ENCODE data around the gene NRG3. TPM values are rescaled to one million over a fixed set of nuclear protein-coding genes. Genes with fewer than 3 reads are reported as not detected.

The NRG3 gene
- total RNA-seq, 4 donors from 2014 or later, result under 0.01 to 0.65 (median 0.17) TPM

DNA sequence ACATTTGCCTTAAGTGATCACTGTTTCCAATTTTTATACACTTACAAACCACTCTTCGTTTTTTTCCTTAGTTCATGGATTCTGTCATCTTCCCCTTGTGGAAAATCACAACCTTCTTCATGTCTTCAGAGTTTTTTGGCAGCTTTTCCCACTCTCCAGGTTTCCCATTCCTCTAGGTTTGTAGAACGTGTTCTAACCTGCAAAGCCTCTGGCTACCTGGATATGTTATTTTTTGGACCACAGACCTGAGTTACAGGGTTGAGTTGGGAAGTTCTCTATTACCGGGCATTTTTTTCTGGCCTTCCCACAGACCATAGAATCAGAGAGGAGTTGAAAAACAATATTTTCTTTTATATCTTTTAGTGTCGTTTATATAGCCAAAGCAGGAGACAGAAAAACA lies 30.2 kb downstream of the NRG3 start:
- peak; percentile 29 for DNase-seq (ENCODE audit: extremely low spot score)
- intact Hi-C loops (cut with DNase I), result no loop called here
- no peaks in the 10 kb centered on the region for H3K36me3 ChIP-seq

GRCh38 chr10:81909453-81909852 lies 34.5 kb downstream of the NRG3 start:
- intact Hi-C loops (cut with DNase I), result no loop called here
- WGBS, result 98% methylated on average over 2 of the region's 2 CpGs
- Histone ChIP-seq H3K4me1 (no peaks in the 10 kb centered on the region), H3K4me3 (no peak overlapping the region), H3K9me3 (no peaks in the 10 kb centered on the region), H3K27me3 (no peaks in the 10 kb centered on the region), H3K36me3 (no peaks in the 10 kb centered on the region), H3K27ac (replicated peaks in 1 of 4) (no peak overlapping the region)
- TF ChIP-seq POLR2A (IDR thresholded peaks at IDR 0.05; ENCODE audit: low read depth) (no peak), EP300 (IDR thresholded peaks at IDR 0.05) (no peak), POLR2AphosphoS5 (IDR thresholded peaks at IDR 0.05) (no peak), CTCF (IDR thresholded peaks at IDR 0.05) (no peak)
- peak; percentile 77 for DNase-seq (ENCODE audit: extremely low spot score)

More for the DNA sequence above, 30.2 kb downstream of the NRG3 start:
- TF ChIP-seq POLR2AphosphoS5 (IDR thresholded peaks at IDR 0.05) (no peak), POLR2A (IDR thresholded peaks at IDR 0.05; ENCODE audit: low read depth) (no peak), EP300 (IDR thresholded peaks at IDR 0.05) (no peak), CTCF (IDR thresholded peaks at IDR 0.05) (no peak)
- Histone ChIP-seq H3K27ac (replicated peaks in 1 of 4) (no peak overlapping the region), H3K27me3 (peaks cover 0 to 4% (median 0%) of the 10 kb centered on the region in 4 donors), H3K9me3 (no peaks in the 10 kb centered on the region), H3K4me3 (no peak overlapping the region), H3K4me1 (no peaks in the 10 kb centered on the region)
- 84% methylated on average over 4 of the region's 4 CpGs for WGBS

GRCh38 chr10:81911328-81911727 lies 36.3 kb downstream of the NRG3 start:
- TF ChIP-seq EP300 (IDR thresholded peaks at IDR 0.05) (no peak), POLR2A (IDR thresholded peaks at IDR 0.05; ENCODE audit: low read depth) (no peak), CTCF (IDR thresholded peaks at IDR 0.05) (no peak), POLR2AphosphoS5 (IDR thresholded peaks at IDR 0.05) (no peak)
- Histone ChIP-seq H3K9me3 (no peaks in the 10 kb centered on the region), H3K36me3 (no peaks in the 10 kb centered on the region), H3K4me3 (no peak overlapping the region), H3K4me1 (no peaks in the 10 kb centered on the region), H3K27me3 (no peaks in the 10 kb centered on the region), H3K27ac (replicated peaks in 1 of 4) (no peak overlapping the region)
- DNase-seq (ENCODE audit: extremely low spot score), result peak; percentile 74
- intact Hi-C loops (cut with DNase I), result no loop called here
- WGBS, result 78% methylated on average over 3 of the region's 3 CpGs

DNA sequence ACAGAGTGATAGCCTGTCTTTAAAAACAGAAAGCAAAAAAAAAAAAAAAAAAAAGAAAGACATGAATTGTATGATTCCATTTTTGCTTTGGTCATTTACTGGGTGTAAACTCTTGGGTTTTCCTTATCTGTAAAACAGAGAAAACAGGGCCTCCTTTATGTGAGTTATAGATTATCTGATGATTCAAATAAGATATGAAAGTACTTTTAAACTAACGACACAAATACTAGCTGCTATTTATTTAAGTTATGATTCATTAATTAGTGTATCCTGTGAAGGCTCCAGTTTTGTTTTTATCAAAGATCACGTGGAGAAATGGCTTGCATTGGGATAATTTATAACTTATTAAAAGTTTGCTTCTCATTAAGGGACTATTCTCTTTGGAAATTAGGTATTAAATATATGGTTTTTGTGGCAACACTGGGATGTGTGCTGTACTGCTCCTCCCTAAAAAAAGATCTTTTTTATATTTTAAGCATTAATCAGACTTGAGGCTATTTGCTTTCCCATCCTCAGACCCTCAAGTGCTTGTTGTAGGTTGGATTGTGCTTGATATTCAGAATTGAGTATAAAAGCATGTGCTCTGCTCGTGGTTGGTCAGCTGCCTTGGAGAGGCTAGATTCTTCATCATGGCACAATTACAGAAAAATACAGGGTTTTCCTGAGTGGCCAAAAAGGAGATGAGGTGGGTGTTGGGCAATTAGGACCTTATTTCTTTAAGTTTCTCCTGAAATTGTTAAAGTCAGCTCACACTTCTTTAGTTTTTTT lies 39.9 kb downstream of the NRG3 start:
- DNase-seq (ENCODE audit: extremely low spot score), result peak; percentile 47
- intact Hi-C loops (cut with DNase I), result no loop called here
- 73% methylated on average over 3 of the region's 3 CpGs for WGBS
- TF ChIP-seq POLR2AphosphoS5 (IDR thresholded peaks at IDR 0.05) (no peak), CTCF (IDR thresholded peaks at IDR 0.05) (no peak), EP300 (IDR thresholded peaks at IDR 0.05) (no peak), POLR2A (IDR thresholded peaks at IDR 0.05; ENCODE audit: low read depth) (no peak)
- Histone ChIP-seq H3K36me3 (no peaks in the 10 kb centered on the region), H3K4me1 (no peaks in the 10 kb centered on the region), H3K4me3 (no peak overlapping the region), H3K27ac (replicated peaks in 1 of 4) (no peak overlapping the region), H3K27me3 (no peaks in the 10 kb centered on the region), H3K9me3 (no peaks in the 10 kb centered on the region)

Data from esophagus muscularis mucosa (tissue), 4 donors.